DMS 273 (cell line): ENCODE measurements around the gene CFAP100.

Experiments
- DNase-seq: peaks from one replicate; lab custom pipeline; 2025; ENCODE audit not compliant: unreplicated experiment; lab: John Stamatoyannopoulos, UW

CFAP100 gene

DNA sequence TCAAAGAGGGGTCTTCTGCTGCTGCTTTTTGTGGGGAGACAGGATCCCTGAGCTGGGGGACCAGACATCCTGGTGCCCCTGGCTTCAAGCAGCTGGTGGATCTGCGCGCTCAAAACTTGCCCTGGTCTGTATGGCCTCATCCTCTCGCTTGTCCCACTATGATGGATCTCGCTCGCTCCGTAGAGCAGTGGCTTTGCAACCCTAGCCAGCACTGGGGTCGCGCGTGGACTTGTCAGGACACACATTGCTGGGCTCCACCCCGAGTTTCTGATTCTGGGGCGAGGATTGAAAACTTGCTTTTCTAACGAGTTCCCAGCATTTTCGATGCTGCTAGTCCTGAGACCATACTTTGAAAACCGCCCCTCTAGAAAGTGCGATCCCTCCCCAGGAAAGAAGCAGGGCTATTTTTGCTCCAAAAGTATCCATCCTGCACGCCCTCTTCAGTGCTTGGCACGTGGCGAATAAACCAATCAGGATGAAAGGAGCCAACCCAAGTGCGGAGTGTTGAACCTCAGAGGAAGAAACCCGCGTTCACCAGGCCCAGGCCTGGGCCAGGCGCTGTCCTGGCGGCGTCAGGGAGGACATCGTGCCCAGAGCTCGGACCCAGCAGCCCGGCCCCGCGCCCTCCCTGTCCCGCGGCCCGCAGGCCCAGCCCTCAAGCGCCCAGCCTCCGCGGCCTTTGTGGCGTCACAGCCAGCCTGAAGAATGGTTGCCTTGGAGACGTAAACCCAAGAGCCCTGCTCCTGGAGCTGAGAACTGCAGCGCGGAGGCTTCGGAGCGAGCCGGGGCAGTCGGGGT lies at the start of gene CFAP100:
TSS of gene CFAP100 (plus strand) at position 731 of the 798 bp plus-strand sequence. CDS start 1,092 bp downstream, outside the sequence.
- DNase-seq, result peak; percentile 86

DNA sequence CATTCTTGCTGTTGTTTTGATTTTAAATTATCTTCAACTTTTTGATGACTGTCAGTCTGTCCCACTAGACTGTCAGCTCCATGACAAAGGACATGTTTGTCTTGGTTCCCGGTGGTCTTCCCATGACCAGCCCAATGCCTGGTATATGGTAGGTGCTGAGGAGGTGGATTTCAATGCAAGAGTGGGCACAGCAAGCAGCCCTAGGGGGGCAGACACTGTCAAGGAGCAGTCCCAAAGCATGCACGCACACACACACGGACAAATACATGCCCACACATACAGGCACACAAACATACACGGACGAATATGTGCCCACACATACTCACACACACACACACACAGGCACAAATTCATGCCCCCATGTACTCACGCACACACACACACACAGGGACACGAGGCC lies 49.5 kb upstream of the CFAP100 start:
- DNase-seq, result no peak

DNA sequence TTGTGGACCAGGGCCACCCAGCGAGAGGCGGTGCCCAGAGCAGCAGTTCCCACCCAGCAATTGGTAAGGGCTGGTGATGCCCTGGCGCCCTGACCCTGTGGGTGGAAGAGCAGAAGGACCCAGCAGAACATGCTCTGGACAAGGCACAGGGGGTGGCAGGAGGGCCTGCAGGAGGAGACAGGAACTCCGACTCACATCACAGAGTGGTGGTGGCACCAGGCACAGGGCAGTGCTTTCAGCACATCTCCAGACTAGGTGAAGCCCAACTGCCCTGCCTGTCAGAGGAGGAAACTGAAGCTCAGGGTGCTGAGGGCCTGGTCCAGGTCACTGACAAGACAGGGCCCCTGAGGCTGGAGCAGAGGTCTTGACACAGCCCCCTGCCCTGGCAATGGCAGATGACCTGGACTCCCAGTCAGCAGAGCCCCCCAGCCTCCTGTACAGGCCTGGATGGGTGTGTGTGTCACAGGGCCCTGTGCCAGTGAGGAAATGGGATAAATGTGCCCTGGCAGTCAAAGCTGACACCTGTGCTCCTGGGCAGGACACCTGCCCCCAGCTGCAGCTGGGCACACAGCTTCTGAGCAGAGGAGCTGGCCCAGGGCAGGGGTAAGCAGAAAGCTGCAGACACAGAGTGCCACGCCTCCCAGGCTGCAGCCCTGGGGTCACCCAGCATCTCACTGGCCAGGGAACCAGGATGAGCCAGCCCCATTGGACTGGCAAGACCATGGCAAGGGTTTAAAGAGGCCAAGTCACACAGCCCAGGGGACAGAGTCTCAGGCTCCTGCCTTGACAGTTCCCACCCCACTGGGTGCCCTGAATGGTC lies 48.9 kb upstream of the CFAP100 start:
- no peak for DNase-seq

GRCh38 chr3:126346466-126346865 lies 48.2 kb upstream of the CFAP100 start:
- DNase-seq, result no peak

DNA sequence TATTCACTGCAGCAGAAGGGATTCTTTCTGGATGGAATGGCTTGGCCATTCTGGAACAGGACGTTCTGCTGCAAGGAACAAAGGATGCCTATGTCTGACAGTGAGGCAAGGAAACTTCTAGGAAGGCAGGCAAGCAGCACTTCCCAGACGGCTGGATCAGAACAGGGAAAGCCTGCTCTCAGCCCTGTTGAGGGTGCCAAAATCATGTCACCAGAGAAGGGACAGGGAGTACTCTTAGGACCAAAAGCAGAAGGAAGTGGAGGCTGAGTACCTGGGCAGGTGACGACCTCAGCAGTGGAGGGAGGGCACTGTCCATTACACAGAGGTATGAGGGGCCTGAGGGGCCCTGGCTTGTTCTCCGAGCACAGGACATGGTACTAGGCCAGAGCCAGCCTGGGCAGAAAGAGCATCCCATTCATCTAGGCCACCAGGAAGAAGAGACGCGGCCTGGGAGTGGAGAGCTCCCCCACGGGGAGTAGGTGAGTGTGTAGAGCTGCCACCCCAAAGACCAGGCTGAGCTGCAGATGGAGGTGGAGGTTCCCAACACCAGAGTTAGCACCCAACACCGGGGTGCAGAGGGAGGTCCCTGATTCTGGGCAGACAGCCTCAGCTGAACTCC lies 47.1 kb upstream of the CFAP100 start:
- no peak for DNase-seq

DNA sequence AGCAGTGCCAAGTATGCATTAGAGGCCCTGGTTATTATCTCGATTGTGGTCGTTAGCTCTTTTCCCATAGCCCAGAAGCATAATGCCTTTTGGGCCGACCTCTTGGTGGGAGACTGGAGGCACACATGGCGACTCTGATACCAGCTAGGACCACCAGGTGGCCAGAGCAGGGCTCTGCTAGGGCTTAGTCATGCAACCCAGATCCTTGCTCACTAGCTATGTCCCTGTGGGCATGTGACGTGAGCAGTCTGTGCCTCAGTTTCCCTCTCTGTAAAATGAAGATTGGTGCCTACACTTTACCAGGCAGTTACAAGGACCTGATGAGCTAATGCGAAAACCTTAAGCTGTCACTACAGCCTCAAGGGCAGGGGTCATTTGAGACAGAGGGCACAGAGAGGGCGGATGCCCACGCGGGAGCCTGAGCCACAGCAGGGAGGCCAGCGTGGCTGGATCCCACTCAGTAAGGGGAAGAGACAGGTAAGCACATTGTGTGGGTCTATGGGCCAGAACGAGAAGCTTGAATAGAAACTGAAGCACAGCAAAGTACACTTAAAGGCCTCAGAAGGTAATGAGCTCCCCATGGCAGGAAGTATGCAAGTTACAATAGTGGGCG lies 46.3 kb upstream of the CFAP100 start:
- peak; percentile 54 for DNase-seq

GRCh38 chr3:126349071-126349470 lies 45.6 kb upstream of the CFAP100 start:
- DNase-seq, result no peak

- DNase-seq, result no peak
Measured at GRCh38 chr3:126349611-126350501, 44.9 kb upstream of the CFAP100 start.

DNA sequence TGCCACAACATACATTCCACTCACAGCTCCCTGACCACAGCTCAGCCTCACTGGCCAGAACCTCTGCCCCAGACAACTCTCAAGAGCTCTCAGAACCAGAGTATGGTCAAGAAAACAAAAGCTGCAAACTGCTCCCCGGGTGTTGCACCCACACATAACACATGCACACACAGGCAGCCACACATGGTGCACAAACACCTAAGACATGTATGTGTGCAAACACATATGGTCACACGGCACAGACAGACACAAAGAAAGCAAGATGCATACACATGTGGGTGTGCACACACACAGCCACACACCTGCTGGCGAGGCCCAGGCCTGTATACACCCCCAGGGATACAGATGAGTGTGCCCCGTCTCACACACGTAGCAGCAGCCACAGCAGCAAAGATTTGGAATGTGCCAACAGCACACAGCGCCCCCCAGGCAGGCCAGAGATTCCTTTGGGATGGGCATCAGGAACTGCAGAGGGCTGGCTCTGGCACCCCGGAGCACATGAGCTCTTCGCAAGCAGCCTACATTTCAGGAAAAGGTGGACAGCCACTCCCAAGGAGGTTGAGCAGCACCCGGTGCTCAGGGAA lies 44.1 kb upstream of the CFAP100 start:
- DNase-seq, result no peak

DNA sequence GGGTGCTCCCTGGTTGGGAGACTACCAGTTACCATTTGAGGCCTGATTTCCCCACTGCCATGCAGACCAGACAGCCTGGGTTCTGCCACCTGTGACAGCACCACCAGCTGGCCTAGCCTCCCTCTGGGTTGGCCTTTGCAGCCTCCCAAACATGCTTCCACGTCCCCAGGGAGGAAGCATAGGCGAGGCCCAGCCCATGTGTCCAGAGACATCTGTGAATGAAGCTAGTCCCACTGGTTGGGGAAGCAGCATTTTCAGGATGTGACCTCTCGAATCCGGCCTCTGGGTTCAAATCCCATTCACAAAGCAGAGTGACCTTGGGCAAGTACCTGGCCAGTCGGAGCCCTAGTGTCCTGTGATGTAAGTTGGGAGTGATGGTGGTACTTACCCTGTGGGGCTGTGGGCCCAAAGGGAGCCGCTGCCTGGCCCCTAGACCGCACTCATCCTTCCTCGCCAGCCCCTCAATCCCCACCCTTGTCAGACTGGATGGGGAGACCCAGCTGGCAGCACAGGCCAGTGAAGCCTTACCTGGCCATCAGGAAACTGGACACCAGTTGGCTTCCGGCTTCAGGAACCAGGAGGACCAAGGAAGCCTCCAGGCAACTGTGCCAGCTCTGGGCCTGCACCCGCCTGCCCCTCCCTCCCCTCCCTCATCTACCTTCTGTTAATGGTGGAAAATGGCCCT lies 43.5 kb upstream of the CFAP100 start:
- DNase-seq, result peak; percentile 73

DNA sequence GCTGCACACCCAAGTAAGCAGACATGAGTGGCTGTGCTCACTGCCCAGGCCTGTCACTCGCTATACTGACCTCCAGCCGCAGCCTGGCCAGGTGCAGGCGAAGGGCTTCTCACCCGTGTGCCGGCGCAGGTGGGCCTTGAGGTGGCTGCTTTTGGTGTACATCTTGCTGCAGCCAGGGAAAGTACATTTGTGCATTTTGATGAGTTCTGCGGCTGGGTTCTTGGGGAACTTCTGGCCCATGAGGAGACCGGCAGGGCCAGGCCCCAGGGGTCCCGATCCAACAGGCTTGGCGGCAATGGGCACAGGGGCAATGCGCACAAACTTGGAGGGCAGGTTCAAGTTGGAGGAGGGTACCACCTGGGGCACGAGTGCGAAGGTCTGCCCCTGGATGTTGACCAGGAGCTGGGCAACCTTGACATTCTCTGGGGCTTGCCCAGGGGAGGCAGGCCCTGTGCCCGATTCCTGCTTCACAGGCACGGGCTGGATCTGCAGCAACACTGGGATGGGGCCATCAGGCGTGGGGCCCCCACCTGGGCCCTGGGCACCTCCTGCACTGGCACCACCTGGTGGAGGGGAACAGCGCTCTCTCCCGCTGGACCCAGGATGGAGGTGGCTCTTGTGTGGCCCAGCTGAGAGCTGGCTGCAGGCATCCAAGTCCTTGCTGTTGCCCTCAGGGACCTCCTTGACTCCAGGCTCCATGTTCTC lies 42.8 kb upstream of the CFAP100 start:
- no peak for DNase-seq

GRCh38 chr3:126352476-126353454 lies 41.9 kb upstream of the CFAP100 start:
- no peak for DNase-seq

DNA sequence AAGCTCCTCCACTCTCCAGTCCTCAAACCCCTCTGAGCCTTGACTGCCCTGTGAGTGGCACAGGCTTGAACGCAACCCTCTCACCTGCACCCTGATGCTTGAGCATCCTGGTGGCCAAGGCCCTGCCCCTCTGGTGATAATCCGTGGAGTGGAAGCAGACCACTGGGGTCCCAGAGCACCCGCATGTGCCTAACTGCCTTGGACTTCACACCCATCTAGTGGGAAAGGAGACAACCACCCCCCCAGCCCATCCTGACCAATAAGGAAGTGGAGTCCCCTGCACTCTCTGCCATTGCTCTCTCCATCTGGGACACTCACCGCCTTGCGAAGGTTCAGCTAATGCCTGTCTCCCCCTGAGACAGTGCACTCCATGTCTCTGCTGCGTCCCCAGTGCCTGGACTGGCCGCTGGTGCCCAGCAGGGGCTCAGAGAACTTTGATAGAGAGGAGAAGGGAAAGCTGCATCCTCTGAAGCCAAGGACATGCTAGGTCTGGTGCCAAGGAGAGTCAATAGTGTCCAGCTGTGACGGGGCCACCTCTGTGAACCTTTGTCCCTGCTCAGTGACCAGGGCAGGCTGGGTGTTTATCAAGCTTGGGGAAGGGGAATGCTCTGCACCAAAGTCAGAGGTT lies 40.9 kb upstream of the CFAP100 start:
- DNase-seq, result no peak

- no peak for DNase-seq
Measured at GRCh38 chr3:126354776-126355175, 39.9 kb upstream of the CFAP100 start.

- no peak for DNase-seq
Measured at GRCh38 chr3:126355251-126355650, 39.5 kb upstream of the CFAP100 start.

DNA sequence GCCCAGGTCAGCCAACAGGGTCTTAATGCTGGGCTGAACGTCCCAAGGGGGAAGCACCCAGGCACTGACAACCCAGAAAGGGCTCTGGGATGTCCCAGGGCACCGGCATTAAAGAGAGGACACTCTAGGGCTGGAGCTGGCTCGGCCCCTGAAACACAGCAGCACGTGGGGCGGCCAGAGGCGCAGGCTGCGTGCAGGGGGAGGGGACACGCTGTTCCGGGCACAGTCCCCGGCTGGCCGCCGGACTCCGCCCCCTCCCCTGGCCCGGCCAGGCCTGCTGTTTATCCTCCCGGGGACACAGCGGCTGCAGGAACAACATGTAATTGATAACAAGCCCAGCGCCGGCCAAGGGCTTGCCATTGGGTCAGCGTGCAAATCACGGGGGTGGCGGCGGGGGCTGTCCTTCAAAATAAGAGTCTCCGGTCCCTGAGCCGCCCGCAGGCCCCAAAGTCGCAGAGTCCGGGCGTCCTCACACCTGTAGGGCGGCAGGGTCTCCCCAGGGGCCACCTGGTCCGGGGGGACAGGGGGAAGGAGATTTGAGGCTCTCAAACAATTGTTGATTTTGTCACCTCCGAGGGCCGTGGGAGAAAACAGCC lies 38.8 kb upstream of the CFAP100 start:
- DNase-seq, result peak; percentile 72
